Caco-2 (cell line): ENCODE results near the gene GGNBP2. TPM values are rescaled to one million over a fixed set of nuclear protein-coding genes. Genes with fewer than 3 reads are reported as not detected.

Source experiments
- BruUV-seq: library from RNA; stranded (reverse); fragments of 400-500 nt; replicated peaks from 2 replicates; lab custom pipeline; 2021; lab: Mats Ljungman, UMichigan
- CTCF ChIA-PET: fragments of 300-600 bp; sonication (Branson Sonifier 250); formaldehyde crosslinking; loops from one replicate; lab custom pipeline; 2022; ENCODE audit warnings: antibody characterized with exemption; lab: Charles Lee
- POLR2A ChIA-PET: fragments of 300-600 bp; sonication (Branson Sonifier 250); formaldehyde crosslinking; loops from one replicate; lab custom pipeline; 2022; ENCODE audit warnings: antibody characterized with exemption; lab: Charles Lee
- DNase-seq, 2 experiments: peaks; one replicate each; pipeline versions ENCODE4 v3.0.0 to v3.0.0-alpha.2; 2020 to 2022
- H3K27me3 ChIP-seq: replicated peaks from 2 replicates; pipeline ENCODE4 v1.6.0; 2011; ENCODE audit warnings: low read length; ENCODE audit not compliant: control insufficient read depth, insufficient read depth
- H3K36me3 ChIP-seq: 2 replicates; pipeline ENCODE4 v1.5.1; 2011; ENCODE audit warnings: low read length; ENCODE audit not compliant: control insufficient read depth, insufficient read depth
- H3K4me1 ChIP-seq: fragments of 250-450 bp; sonication (Bioruptor Pico); 2 replicates; pipeline ENCODE4 v1.5.1; 2020; ENCODE audit warnings: mild to moderate bottlenecking
- H3K4me3 ChIP-seq: 2 replicates; pipeline ENCODE4 v1.5.1; 2011; ENCODE audit warnings: low read depth, mild to moderate bottlenecking, control low read depth, low read length
- H3K9me3 ChIP-seq: fragments of 250-450 bp; sonication (Bioruptor Pico); 2 replicates; pipeline ENCODE4 v1.5.1; 2020; ENCODE audit warnings: mild to moderate bottlenecking, moderate library complexity
- H3K27ac Mint-ChIP-seq: one replicate; pipeline ENCODE4 v1.8.0; 2022; ENCODE audit warnings: mixed read lengths; ENCODE audit not compliant: unreplicated experiment
- H3K27me3 Mint-ChIP-seq: one replicate; pipeline ENCODE4 v1.8.0; 2022; ENCODE audit warnings: mixed read lengths; ENCODE audit not compliant: insufficient read depth, unreplicated experiment
- H3K36me3 Mint-ChIP-seq: one replicate; pipeline ENCODE4 v1.8.0; 2022; ENCODE audit warnings: mild to moderate bottlenecking, mixed read lengths; ENCODE audit not compliant: insufficient read depth, unreplicated experiment
- H3K4me1 Mint-ChIP-seq: one replicate; pipeline ENCODE4 v1.8.0; 2022; ENCODE audit warnings: low read depth, mixed read lengths; ENCODE audit not compliant: unreplicated experiment
- H3K4me3 Mint-ChIP-seq: one replicate; pipeline ENCODE4 v1.8.0; 2022; ENCODE audit warnings: mild to moderate bottlenecking, moderate library complexity, mixed read lengths; ENCODE audit not compliant: unreplicated experiment
- H3K9me3 Mint-ChIP-seq: one replicate; pipeline ENCODE4 v1.8.0; 2022; ENCODE audit warnings: mixed read lengths; ENCODE audit not compliant: unreplicated experiment
- CTCF ChIP-seq, 2 experiments: fragments of 200-600 bp in 1 of 2; IDR thresholded peaks; 1 replicate in 1 of 2; 2 replicates in 1 of 2; pipeline versions ENCODE4 v1.5.1 to v1.8.0; 2011 to 2022; ENCODE audit warnings: antibody characterized with exemption in 1 of 2, control low read depth in 1 of 2, inconsistent platforms in 1 of 2, low read depth in 1 of 2, low read length in 1 of 2, mild to moderate bottlenecking in 1 of 2, moderate library complexity in 1 of 2; ENCODE audit not compliant: insufficient read depth in 1 of 2, severe bottlenecking in 1 of 2, unreplicated experiment in 1 of 2
- intact Hi-C: fragments of 100-400 bp; cut with micrococcal nuclease; formaldehyde crosslinking; loops from one replicate; pipeline ENCODE4 v1.10.0; 2022; ENCODE audit not compliant: unreplicated experiment
- total RNA-seq: library from RNA; stranded (reverse); gene quantifications from 2 replicates; pipeline ENCODE4 v1.2.3, GENCODE V29; 2022

Gene GGNBP2
- total RNA-seq, 1 experiment from 2014 or later = 91.3 TPM

GRCh38 chr17:36590082-36590481, 45.4 kb downstream of the GGNBP2 start:
- no peak for DNase-seq
- H3K36me3 Mint-ChIP-seq = peaks cover 85% of the 10 kb centered on the region
- Histone ChIP-seq H3K27me3 (no peaks in the 10 kb centered on the region), H3K4me1 (peaks cover 27% of the 10 kb centered on the region), H3K9me3 (no peaks in the 10 kb centered on the region), H3K4me3 (no peak overlapping the region), H3K36me3 (peaks cover 6% of the 10 kb centered on the region)
- no peaks in the 10 kb centered on the region for H3K9me3 Mint-ChIP-seq
- TF ChIP-seq CTCF (IDR thresholded peaks at IDR 0.05; ENCODE audit: insufficient read depth in 1 of 2, low read depth in 1 of 2, low read length in 1 of 2, severe bottlenecking in 1 of 2, unreplicated experiment in 1 of 2) = no peak
- no peak overlapping the region for H3K27ac Mint-ChIP-seq
- BruUV-seq = no TSS peak
- peaks cover 24% of the 10 kb centered on the region for H3K4me1 Mint-ChIP-seq
- H3K27me3 Mint-ChIP-seq = no peaks in the 10 kb centered on the region
- ChIA-PET POLR2A (no interaction called here), CTCF (no interaction called here)
- intact Hi-C loops = loop anchor here (5.0 kb wide), 1 partner anchor 43 kb away; no protein-coding TSS in a partner anchor
- H3K4me3 Mint-ChIP-seq = no peak overlapping the region

- H3K36me3 Mint-ChIP-seq = peaks cover 81% of the 10 kb centered on the region
- H3K4me1 Mint-ChIP-seq = peaks cover 24% of the 10 kb centered on the region
- DNase-seq = peak; percentile 86 to 91
- peak within 1 kb of the TSS; percentile 91 for H3K27ac Mint-ChIP-seq
- H3K4me3 ChIP-seq = peak within 1 kb of the TSS; percentile 96
- no peaks in the 10 kb centered on the region for H3K9me3 Mint-ChIP-seq
- intact Hi-C loops = loop anchor here (1.0 to 5.0 kb wide), 2 partner anchors 10 to 44 kb away; partner anchors contain the start of gene MRM1
- TF ChIP-seq CTCF (IDR thresholded peaks at IDR 0.05; ENCODE audit: insufficient read depth in 1 of 2, low read depth in 1 of 2, low read length in 1 of 2, severe bottlenecking in 1 of 2, unreplicated experiment in 1 of 2) = peak in 1 of 2 experiments; percentile 17
- no peaks in the 10 kb centered on the region for H3K27me3 ChIP-seq
- H3K9me3 ChIP-seq = no peaks in the 10 kb centered on the region
- H3K4me1 ChIP-seq = peaks cover 27% of the 10 kb centered on the region
- ChIA-PET POLR2A (interaction anchor here (2.2 to 2.3 kb wide), 2 partner anchors 10 to 46 kb away, joined by 19 to 35 read pairs; partner anchors contain the start of genes GGNBP2 and MRM1), CTCF (interaction anchor here (0.5 to 2.7 kb wide), 2 partner anchors 10 to 828 kb away, joined by 3 to 30 read pairs; partner anchors contain the start of gene MRM1)
- BruUV-seq = no TSS peak
- H3K4me3 Mint-ChIP-seq = peak within 1 kb of the TSS; percentile 86
- H3K36me3 ChIP-seq = peaks cover 9% of the 10 kb centered on the region
- no peaks in the 10 kb centered on the region for H3K27me3 Mint-ChIP-seq
Measured at GRCh38 chr17:36591434-36592315, 47.0 kb downstream of the GGNBP2 start, which contains the start of gene DHRS11. Gene DHRS11 (plus strand): TSS chr17:36591879. CDS start chr17:36592010, 131 bp downstream.

GRCh38 chr17:36592316-36592715, 47.6 kb downstream of the GGNBP2 start:
- H3K27me3 Mint-ChIP-seq = no peaks in the 10 kb centered on the region
- peaks cover 30% of the 10 kb centered on the region for H3K4me1 Mint-ChIP-seq
- H3K27me3 ChIP-seq = no peaks in the 10 kb centered on the region
- CTCF ChIA-PET = interaction anchor here (0.5 to 2.7 kb wide), 4 partner anchors 10 to 828 kb away, joined by 3 to 30 read pairs (median 6); partner anchors contain the start of genes MRM1, MYO19 and PIGW
- no TSS peak for BruUV-seq
- intact Hi-C loops = loop anchor here (1.0 to 5.0 kb wide), 2 partner anchors 9 to 45 kb away; partner anchors contain the start of gene MRM1
- POLR2A ChIA-PET = interaction anchor here (2.2 to 2.3 kb wide), 2 partner anchors 10 to 47 kb away, joined by 19 to 35 read pairs; partner anchors contain the start of genes GGNBP2 and MRM1
- H3K9me3 Mint-ChIP-seq = no peaks in the 10 kb centered on the region
- TF ChIP-seq CTCF (IDR thresholded peaks at IDR 0.05; ENCODE audit: insufficient read depth in 1 of 2, low read depth in 1 of 2, low read length in 1 of 2, severe bottlenecking in 1 of 2, unreplicated experiment in 1 of 2) = no peak
- H3K36me3 Mint-ChIP-seq = peaks cover 75% of the 10 kb centered on the region
- H3K27ac Mint-ChIP-seq = peak overlapping the region; percentile 91
- DNase-seq = peak in 1 of 2 experiments; percentile 45
- H3K36me3 ChIP-seq = peaks cover 6% of the 10 kb centered on the region
- H3K4me3 ChIP-seq = peak overlapping the region; percentile 96
- peak overlapping the region; percentile 86 for H3K4me3 Mint-ChIP-seq
- peaks cover 30% of the 10 kb centered on the region for H3K4me1 ChIP-seq
- H3K9me3 ChIP-seq = no peaks in the 10 kb centered on the region
